GM18861 (cell line): ENCODE results near the gene RPS6KA2.

Experiments used
- ATAC-seq: cut with Tn5 transposase; IDR thresholded peaks from one replicate; pipeline ENCODE4 v1.9.1; 2021; ENCODE audit not compliant: unreplicated experiment

RPS6KA2 gene

DNA sequence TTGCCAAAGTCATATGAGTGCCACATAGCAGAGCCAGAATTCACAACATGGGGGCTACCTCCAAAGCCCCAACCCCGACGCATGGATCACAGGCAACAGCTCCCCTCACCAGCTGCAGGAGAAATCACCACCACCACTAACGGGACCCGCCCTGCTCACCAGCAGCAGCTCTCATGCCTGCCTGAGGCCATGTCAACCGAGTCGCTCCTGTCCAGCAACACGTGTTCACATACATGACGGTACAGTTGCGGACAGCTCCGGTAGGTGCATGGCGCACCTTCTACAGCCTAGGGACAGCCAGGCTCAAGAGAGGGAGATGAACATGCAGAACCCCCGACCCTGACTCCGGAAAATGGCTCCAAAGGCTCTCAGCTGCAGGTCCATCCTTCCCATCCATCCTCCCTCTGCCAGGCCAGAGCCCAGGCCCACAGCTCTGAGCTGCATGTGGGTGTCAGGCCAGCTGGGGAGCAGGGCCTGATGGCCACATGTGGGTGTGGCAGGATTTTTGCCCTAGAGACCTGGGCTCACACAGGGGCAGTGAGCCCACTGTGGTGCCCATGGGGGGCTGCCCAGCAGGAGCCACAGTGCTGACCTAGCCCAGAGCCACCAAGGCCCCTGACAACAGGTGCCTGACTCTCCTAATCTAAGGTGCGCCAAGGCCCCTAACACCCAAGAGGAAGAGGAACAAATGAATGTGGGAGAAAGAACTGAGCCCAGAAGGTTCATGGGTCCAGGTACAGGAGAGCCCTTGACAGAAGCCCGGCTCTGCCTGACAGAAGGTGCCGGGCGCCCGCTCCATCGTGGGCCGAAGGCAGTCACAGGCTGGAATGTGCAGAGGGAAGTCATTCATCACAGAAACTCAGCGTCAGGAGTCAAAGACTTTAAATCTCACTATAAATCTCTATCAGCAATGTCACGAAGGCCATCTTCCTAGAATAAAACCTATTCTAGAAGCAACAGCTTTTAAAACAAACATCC lies 10.5 kb downstream of the RPS6KA2 start:
- no peak for ATAC-seq

DNA sequence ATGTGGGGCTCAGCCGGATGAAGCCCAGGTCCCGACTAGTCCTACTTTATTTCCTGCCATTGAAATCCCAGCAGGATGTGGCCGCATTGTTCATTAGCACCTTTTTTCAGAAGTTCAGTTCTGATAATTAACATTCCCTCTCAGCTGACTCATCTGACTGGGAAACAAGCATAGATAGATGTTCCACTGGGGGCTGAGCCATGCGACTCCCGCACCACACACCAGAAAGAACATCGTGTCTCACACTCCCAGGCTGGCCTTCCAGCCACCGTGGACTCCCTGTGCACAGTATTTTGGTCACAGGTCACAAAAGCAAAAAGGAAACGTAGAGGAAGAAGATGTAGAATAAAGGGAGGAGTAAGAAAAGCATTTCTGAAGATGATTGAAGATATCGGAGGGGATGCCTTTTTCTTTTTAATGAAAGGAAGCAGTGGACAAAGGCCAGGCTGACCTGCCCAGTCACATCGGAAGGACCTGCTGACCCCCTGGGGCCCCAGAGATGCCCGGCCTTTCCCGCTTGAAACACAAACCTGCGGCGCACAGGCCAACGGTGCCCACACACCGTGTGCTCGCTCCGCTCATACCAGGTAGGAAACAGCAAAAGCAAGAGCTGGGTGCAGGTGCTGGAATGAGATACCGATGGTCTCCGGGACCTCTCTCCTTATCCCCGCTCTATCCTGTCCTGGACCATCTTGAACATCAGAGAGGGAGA lies 11.8 kb downstream of the RPS6KA2 start:
- ATAC-seq, result no peak

DNA sequence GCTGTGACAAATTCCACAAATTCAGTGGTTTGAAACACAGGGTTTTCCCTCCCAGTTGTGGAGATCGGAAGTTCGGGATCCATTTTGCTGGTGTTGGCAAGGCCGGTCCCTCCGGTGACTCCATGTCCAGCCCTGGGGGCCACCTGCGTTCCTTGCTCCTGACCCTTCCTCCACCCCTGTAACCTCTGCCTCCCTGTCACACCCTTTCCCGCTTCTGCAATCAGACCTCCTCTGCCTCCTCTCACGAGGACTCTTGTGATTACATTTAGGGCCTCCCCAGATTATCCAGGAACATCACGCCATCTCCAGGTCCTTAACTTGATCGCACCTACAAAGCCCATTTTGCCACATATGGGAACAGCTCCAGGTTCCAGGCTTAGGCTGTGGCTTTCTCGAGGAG lies 12.5 kb downstream of the RPS6KA2 start:
- no peak for ATAC-seq

DNA sequence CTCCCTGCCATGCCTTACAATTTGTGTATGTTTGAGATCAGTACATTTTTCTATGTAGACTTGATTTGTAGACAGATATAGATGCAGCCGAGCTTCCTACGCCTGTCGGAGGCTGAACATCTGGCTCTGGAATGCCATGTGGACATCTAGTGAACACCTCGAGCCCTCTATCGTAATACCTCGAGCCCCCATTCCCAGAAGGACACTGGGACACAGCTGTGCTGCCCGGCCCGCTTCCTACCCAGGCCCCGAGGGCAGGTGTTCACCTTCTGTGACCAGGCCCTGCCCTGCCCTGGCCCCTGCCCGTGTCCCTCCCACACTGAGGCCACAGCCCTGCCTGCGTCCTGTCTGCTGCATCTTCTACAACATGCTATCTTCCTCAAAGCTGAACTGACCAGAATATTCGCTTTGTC lies 12.9 kb downstream of the RPS6KA2 start:
- ATAC-seq, result no peak

DNA sequence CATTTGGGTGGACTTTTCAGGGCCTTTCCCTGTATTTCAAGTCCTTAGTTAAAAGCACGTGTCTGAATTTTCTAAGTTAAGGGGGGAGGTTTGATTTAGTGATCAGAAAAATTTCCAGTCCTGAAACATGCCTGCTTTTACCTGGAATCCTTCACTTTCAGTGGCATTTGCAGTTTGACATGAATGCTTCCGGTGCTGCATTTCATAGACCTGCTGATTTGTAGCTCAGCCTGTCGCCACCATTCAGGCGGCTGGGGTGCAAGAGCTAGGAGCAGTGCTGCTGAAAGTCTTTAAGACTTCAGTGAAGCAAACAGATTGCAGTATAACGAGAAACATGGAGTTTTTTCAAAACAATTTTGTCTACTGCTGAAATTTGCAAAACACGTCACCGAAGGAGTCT lies 14.0 kb downstream of the RPS6KA2 start:
- no peak for ATAC-seq

DNA sequence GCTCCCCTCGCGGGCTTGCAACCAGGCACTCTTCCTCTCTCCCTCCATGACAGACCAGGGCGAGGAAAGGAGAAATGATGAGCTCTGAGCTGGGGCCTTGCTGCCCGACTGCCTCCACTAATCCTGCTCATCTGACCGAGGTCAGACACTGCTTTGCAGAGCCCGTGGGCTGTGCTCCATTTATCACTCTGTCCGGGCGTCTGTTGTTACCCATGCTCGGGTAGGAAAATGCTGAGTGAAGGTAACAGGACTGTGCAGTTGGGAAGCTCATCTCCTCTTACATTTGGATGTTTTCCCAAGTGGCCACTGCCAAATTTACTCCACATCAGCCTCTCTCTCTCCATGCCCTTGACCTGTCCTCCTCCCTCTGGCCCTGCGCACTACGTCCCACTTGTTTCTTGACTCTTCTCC lies 14.6 kb downstream of the RPS6KA2 start:
- no peak for ATAC-seq

DNA sequence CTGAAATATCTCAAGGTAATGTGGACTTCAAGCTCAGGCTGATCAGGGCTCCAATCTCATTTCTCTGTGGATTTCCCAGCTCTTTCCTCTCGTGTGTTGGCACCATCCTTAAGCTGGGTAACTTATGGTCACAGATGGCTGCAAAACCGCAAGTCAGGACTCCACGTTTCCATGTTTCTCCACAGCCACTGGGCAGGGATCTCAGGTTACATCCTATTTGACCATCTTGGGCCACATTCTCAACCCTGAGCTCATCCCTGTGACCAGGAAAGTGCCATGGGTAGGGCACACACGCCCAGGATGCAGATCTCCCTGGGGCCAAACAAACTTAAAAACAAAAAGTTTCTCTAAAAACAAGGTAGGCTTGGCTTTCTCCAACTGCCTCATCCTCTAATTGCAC lies 15.4 kb downstream of the RPS6KA2 start:
- ATAC-seq, result no peak

DNA sequence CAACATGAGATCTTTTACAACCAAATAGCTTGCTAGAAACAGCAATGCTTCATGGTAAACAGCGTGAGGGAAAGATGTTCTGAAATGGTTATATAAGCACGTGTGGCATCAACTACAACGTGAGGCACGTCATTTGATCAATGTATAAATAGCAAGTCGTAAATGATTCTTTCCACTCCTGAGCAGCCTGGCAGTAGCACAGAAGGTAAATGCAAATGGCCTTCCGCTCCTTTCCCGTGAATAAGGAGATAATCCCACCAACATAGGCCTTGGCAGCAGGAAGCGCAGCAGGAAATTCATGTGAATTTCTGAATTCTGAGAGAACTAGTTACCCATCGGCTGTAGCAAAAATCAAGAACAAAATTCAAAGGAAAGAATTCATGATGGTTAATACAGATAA lies 17.0 kb downstream of the RPS6KA2 start:
- no peak for ATAC-seq

DNA sequence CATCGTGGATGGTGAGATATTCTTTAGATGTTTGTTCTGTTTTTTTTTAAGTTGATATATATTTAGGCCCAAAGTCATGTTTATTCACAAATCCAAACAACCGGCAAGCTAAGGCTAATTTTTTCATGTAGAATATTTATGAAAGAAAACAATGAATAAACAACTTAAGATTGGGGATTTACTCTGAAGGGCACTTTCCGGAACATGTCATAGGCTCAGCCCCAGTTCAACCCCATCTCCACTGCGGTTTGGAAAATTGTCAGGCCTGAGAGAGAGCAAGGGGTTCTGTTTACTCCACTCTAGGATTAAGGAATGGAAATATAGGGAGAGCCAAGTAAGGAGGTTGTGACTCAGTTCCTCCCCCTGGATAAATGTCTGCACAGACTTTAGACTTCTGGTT lies 18.3 kb downstream of the RPS6KA2 start:
- ATAC-seq, result no peak

DNA sequence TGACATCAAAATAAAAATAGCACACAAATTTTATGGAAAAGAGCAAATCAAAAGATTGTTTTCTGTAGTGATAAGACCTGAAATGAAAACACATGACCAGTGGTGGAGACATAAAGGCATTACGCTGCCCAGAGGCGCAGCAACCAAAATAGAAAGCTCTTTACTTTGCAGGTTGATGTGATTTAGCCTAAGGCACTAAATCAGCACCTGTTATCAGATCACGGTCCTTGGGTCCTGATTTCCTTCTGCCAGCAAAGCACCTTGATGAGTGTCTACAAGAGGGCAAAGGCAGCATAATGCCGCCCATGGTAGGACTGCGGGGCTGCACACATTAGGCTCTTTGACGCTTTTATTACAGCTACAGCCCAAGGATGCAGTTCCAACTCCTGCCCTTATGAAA lies 21.3 kb downstream of the RPS6KA2 start:
- no peak for ATAC-seq

DNA sequence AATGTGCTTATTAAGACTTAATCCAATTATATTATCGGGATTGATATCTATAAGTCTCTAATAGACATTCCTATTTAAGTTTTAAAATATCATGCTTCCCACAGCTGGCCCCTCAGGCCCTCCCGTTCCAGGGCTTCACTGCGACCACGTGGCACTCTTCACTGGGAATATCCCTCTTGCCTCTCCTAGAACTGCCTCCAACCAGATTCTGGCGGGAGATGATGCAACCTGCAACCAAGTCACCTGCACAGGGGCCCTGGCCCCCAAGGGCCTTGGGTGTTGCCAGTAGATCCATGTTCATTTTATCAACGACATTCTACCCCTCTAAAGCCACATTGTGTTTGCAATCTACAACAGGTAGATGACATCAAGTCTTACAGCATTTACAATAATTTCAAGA lies 22.1 kb downstream of the RPS6KA2 start:
- no peak for ATAC-seq

DNA sequence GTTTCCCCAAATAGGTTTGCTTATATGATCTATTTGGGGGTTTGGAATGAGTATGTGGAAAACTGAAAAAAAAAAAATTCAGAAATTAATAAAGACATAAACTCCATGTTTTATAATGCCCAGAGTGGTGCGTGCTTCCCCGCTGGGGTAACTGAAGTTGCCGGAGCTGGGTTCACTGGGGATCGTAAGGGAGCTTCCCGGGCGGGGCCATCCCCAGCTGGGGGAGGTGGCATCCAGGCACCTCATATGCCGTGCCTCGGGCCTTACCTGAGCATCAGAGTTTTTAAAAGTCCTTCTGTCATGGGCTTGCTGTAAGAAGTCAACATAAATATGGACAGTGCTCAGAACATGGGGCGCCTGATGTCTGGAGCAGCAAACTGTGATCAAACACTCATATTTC lies 22.7 kb downstream of the RPS6KA2 start:
- no peak for ATAC-seq

DNA sequence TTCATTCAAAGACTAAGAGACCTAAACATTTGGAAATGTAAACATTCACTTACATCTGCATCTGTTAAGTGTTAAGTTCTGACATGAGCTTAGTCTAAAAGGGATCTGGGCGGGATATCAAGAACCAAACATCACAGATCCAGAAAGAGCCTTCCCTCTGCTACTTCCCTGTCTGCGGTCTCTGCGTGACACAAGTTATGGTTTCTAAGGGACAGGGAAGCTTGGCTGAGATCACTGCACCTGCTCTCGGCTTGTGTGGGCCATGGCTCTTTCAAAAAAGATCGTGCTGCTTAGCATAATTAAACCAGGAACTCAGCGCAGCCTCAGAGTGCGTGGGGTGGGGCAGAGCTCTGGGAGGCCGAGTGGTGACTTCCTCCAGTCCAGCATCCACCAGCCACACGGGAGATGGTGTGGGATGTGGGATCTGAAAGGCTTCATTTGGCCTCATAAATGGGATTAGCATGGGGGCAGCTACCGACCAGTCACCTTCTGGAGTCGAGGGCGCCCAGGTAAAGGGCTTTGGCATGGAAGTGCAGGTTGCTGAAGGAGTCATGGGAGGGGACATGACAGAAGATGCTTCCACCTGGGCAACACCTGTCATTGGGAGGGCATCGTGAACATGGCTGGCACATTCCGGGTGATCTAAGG lies 23.9 kb downstream of the RPS6KA2 start:
- ATAC-seq, result no peak

DNA sequence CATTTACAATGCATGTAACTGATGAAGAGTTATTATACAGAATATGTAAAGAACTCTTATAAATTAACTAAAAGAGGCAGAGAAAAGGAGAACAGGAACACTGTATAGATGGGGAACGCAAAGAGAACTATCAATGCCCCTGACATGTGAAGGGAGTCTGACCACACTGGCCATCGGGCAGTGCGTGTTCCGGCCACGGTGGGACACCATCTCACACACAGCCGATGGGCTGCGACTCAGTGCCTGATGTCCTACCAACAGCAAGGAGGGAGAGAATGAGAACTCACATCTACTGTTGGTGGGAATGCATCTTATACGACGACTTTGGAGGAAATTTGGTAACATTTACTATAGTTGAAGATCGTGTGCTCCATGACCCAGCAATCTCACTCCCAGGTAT lies 25.1 kb downstream of the RPS6KA2 start:
- ATAC-seq, result no peak

DNA sequence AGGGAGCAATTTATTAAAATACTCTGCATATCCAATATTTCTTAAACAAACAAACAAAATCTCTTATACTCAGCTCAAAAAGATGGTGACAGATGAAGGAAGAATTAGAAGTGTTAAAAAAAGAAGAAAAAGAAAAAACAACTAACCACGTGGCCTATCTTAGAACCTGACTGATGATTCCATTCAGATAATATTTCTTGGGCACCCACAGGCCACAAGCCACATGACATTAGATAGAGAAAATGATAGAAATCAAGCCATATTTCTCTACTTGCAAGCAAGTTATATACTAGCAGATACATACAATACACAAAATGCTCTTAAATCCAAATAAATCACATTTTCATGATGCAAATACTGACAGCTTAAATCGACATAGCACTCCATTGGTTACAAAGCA lies 26.1 kb downstream of the RPS6KA2 start:
- no peak for ATAC-seq

DNA sequence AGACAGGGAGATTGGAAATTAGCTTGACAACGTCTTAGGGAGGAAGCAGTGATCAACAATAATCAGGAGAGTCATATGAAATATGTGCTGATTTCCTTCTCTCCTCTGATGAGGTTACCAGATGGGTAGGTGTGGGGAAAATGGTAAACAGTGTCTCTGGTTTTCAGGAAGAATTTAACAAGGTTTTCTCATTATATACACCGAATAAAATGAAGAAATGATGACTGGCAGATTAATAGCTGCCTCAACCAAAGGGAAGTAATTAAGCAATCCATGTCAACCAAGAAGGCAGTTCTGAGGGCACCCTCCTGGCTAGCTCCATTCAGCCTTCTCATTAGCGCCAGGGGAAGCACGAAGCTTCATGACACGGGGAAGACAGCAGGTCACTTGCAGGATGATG lies 27.8 kb downstream of the RPS6KA2 start:
- no peak for ATAC-seq

DNA sequence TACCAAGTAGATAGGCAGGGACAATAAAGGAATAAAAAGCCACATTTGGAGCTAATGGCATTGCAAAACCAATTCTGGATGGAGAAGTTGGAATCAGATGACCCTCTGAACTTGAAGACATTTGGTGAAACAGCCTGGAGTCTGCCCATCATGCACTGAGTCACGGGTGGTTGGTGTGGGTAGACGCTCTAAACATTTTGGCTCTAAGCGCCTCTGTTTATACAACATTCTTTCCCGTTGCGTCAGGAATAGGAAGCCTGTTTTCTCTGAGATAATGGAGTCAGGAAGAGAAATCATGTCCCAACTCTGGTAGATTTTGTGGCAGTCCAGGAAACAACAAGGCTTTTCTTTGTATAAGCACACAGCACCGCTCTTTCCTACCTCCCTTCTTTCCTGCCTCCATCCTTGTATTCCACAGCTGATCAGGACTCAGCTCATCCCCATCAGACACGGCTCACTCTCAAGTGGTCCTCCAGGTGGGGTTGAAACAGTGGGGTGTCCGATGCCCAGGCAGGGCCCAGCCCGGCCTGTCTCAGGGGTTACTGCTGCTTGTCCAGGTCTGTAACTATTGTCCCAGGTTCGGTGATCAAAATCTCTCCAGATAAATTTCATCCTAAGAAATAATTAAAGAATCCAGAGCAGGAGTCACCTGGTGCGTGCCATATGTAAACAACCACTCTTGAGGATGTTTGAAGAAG lies 28.5 kb downstream of the RPS6KA2 start:
- no peak for ATAC-seq

DNA sequence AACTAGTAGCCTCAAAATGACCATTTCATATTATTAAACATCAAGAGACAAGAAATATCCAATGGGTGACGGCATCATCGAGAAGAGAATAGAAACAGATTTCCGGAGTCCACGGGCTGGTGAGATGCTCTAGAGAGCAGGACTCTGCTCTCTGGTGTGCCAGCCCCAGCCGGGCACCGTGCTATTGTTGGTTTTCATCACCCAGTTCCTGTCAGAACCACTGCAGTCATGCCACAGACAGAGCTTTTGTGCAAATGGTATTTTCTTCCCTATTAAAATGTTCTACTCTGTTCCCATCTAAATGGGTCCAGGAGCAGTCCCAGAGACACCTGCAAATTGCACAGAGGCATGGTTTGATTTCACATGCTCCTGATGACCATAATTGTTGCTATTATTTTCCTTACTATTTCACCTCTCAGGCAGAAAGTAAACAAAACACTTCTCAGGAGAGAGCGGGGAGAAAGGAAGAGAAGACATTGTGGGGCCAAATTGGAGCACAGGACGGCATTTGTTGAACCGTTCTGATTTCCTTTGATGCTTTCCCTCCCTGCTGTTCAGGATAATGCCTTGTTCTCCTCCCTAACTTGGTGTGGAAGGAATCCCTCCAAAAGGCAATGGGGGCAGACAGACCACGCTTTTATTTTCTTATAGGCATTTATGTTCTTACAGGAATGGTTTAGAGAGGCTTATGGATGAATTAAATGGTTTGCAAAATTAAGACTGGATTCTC lies 29.2 kb downstream of the RPS6KA2 start:
- no peak for ATAC-seq

DNA sequence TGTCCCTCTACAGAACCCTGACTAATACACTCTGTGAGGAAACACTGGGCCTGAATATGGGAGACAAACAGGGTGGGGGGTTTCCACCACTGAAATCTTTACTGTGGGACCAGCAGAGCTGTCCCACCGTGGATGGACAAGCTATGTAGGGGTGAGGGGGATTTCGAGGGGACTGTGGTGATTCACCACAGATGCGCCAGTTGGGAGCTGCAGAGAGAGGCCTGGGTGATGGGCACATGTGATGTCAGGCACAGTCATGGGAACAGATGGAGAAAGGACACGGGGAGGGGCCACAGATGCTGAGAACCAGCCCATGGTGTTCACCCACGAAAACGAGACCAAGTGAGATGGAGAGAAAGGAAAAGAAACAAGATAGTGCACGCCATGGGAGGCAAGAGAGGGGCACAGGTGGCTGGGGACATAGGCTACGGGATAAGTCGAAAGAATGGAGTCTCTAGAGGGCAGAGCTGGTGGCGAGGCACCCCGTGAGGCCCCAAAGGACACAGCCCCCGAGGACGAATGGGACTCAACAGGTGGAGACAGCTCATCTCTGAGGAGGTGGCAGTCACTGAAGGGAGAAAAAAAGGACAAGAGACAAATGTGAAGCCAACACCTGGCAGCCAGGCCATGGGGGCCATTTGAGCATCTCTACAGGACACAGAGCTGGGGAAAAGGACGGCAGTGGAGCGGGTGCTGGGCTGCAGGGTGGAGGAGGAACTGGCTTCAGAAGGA lies 30.1 kb downstream of the RPS6KA2 start:
- no peak for ATAC-seq

DNA sequence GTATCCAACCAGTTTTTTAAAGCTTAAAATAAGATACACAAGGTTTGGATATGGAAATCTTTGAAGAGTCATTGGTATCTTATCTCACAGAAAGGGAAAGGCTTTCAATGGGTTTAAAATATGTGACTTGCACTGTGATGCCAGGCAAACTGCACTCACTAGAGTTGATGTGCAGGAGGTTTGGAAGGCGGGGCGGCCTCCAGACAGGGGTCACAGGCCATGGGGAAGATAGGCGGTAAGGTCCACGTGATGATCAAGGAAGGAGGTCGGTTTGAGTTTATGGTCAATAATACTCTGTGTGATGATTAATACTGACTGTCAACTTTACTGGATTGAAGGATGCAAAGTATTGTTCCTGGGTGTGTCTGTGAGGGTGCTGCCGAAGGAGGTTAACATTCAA lies 31.1 kb downstream of the RPS6KA2 start:
- no peak for ATAC-seq
